HG02938 (cell line): Measurements from ENCODE around the gene RAB3IP.
"Not testable (repeated sequence)": the region's sequence is repeated elsewhere in the genome, so short reads cannot be mapped to it uniquely, and the experiment has no call there.

Source experiments
- ATAC-seq: cut with Tn5 transposase; IDR thresholded peaks from one replicate; pipeline ENCODE4 v1.9.1; 2021; ENCODE audit warnings: mild to moderate bottlenecking, moderate library complexity; ENCODE audit not compliant: unreplicated experiment

RAB3IP gene

GRCh38 chr12:69755302-69755701 lies 16.6 kb downstream of the RAB3IP start:
- ATAC-seq: no peak

GRCh38 chr12:69756088-69756755 lies 17.6 kb downstream of the RAB3IP start:
- ATAC-seq: no peak

GRCh38 chr12:69758105-69758504 lies 19.4 kb downstream of the RAB3IP start:
- ATAC-seq: no peak

GRCh38 chr12:69759581-69759980 lies 20.9 kb downstream of the RAB3IP start:
- not testable (repeated sequence) for ATAC-seq

GRCh38 chr12:69765515-69765914 lies 26.9 kb downstream of the RAB3IP start:
- ATAC-seq: no peak

GRCh38 chr12:69766260-69766659 lies 27.6 kb downstream of the RAB3IP start:
- no peak for ATAC-seq

GRCh38 chr12:69779928-69780327 lies 41.3 kb downstream of the RAB3IP start:
- no peak for ATAC-seq

GRCh38 chr12:69783365-69783764 lies 44.7 kb downstream of the RAB3IP start:
- ATAC-seq: no peak

GRCh38 chr12:69789351-69789750 lies 50.7 kb downstream of the RAB3IP start:
- no peak for ATAC-seq

GRCh38 chr12:69792533-69792932 lies 53.9 kb downstream of the RAB3IP start:
- no peak for ATAC-seq

- not testable (repeated sequence) for ATAC-seq
Measured at GRCh38 chr12:69807101-69807897, 68.6 kb downstream of the RAB3IP start.

- ATAC-seq: no peak
Measured at GRCh38 chr12:69810870-69811498, 72.3 kb downstream of the RAB3IP start.

GRCh38 chr12:69816082-69816481 lies 77.4 kb downstream of the RAB3IP start:
- ATAC-seq: peak; percentile 56

- ATAC-seq: no peak
Measured at GRCh38 chr12:69821032-69821455, 82.4 kb downstream of the RAB3IP start.

GRCh38 chr12:69821456-69822159 lies 82.9 kb downstream of the RAB3IP start:
- no peak for ATAC-seq

GRCh38 chr12:69822201-69822860 lies 83.7 kb downstream of the RAB3IP start:
- ATAC-seq: no peak

- ATAC-seq: no peak
Measured at GRCh38 chr12:69824028-69824427, 85.4 kb downstream of the RAB3IP start.

- ATAC-seq: no peak
Measured at GRCh38 chr12:69824966-69825560, 86.4 kb downstream of the RAB3IP start, which contains the start of gene MYRFL. TSS of gene MYRFL (plus strand) at chr12:69825227. CDS start at chr12:69825518, 291 bp downstream.

GRCh38 chr12:69828897-69829296 lies 90.2 kb downstream of the RAB3IP start:
- ATAC-seq: no peak

GRCh38 chr12:69833696-69834095 lies 95.0 kb downstream of the RAB3IP start:
- no peak for ATAC-seq
